ENCODE measurements around the gene KCNK16. TPM values are rescaled to one million over a fixed set of nuclear protein-coding genes. Genes with fewer than 3 reads are reported as not detected.

Gene KCNK16
- total RNA-seq, 1 donor from 2014 or later, result not detected

GRCh38 chr6:39344821-39345280, 22.3 kb upstream of the KCNK16 start:
- Histone ChIP-seq H4K20me1 (ENCODE audit: low read depth) (no peaks in the 10 kb centered on the region), H3K9ac (no peak overlapping the region), H3F3A (ENCODE audit: low read depth) (no peaks in the 10 kb centered on the region), H3K4me1 (peaks cover 3% of the 10 kb centered on the region), H3K9me3 (ENCODE audit: low read depth) (no peaks in the 10 kb centered on the region), H2AFZ (replicated peaks) (peak overlapping the region; percentile 34), H3K79me2 (ENCODE audit: low read depth) (no peaks in the 10 kb centered on the region), H3K36me3 (no peaks in the 10 kb centered on the region), H3K27ac (no peak overlapping the region), H3K27me3 (no peaks in the 10 kb centered on the region), H3K4me3 (no peak overlapping the region), H3K4me2 (no peak overlapping the region)
- Mint-ChIP-seq H3K27ac (no peak overlapping the region), H3K27me3 (ENCODE audit: insufficient read depth, low read depth) (no peaks in the 10 kb centered on the region), H3K4me3 (peak overlapping the region; percentile 31), H3K4me1 (peaks cover 19% of the 10 kb centered on the region), H3K36me3 (no peaks in the 10 kb centered on the region), H3K9me3 (no peaks in the 10 kb centered on the region)
- TF ChIP-seq EZH2phosphoT487 (IDR thresholded peaks at IDR 0.05) (no peak), EZH2 (IDR thresholded peaks at IDR 0.05) (no peak), CTCF (IDR thresholded peaks at IDR 0.05) (no peak)
- DNase-seq (ENCODE audit: low spot score), result no peak

DNA sequence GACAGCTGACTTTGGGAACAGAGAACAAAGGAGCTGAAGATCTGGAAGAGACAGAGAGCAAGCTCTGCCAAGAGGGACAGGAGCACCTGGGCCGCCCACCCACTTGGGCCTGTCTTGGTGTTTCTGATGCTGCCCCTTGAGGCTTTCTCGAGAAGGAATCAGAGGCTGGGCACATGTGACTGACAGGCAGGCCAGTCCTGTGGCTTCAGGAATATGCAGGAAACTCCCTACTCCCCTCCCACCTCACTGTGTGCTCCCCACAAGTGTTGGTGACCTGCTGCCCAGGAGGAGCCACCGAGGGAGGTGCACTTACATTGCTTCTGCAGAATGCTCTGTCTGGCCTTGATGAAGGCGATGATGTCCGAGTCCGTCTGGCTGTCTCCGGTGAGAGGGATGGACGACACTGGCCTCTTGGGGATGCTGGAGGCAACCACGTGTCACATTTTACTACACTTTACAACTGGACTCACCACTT, 20.9 kb upstream of the KCNK16 start:
- no peaks in the 10 kb centered on the region for H3K9me3 ChIP-seq (ENCODE audit: low read depth)
- H3K27me3 ChIP-seq, result no peaks in the 10 kb centered on the region
- peaks cover 27% of the 10 kb centered on the region for H3K4me1 Mint-ChIP-seq
- H3K27ac Mint-ChIP-seq, result peak overlapping the region; percentile 78
- peak overlapping the region; percentile 38 for H3K4me2 ChIP-seq
- H2AFZ ChIP-seq (replicated peaks), result no peak overlapping the region
- H3K36me3 Mint-ChIP-seq, result no peaks in the 10 kb centered on the region
- peaks cover 8% of the 10 kb centered on the region for H3K4me1 ChIP-seq
- no peak overlapping the region for H3K4me3 ChIP-seq
- DNase-seq (ENCODE audit: low spot score), result no peak
- H3K36me3 ChIP-seq, result no peaks in the 10 kb centered on the region
- TF ChIP-seq EZH2 (IDR thresholded peaks at IDR 0.05) (no peak), EZH2phosphoT487 (IDR thresholded peaks at IDR 0.05) (no peak), CTCF (IDR thresholded peaks at IDR 0.05) (no peak)
- H3K9me3 Mint-ChIP-seq, result no peaks in the 10 kb centered on the region
- no peaks in the 10 kb centered on the region for H4K20me1 ChIP-seq (ENCODE audit: low read depth)
- H3K27ac ChIP-seq, result no peak overlapping the region
- no peaks in the 10 kb centered on the region for H3F3A ChIP-seq (ENCODE audit: low read depth)
- no peaks in the 10 kb centered on the region for H3K79me2 ChIP-seq (ENCODE audit: low read depth)
- H3K9ac ChIP-seq, result no peak overlapping the region
- no peaks in the 10 kb centered on the region for H3K27me3 Mint-ChIP-seq (ENCODE audit: insufficient read depth, low read depth)
- H3K4me3 Mint-ChIP-seq, result no peak overlapping the region

- Histone ChIP-seq H3K27ac (no peak overlapping the region), H2AFZ (replicated peaks) (no peak overlapping the region), H3K9ac (no peak overlapping the region), H4K20me1 (ENCODE audit: low read depth) (no peaks in the 10 kb centered on the region), H3K9me3 (ENCODE audit: low read depth) (no peaks in the 10 kb centered on the region), H3K27me3 (no peaks in the 10 kb centered on the region), H3K4me2 (no peak overlapping the region), H3K36me3 (no peaks in the 10 kb centered on the region), H3F3A (ENCODE audit: low read depth) (no peaks in the 10 kb centered on the region), H3K4me3 (no peak overlapping the region), H3K79me2 (ENCODE audit: low read depth) (no peaks in the 10 kb centered on the region), H3K4me1 (peaks cover 8% of the 10 kb centered on the region)
- TF ChIP-seq CTCF (IDR thresholded peaks at IDR 0.05) (no peak), EZH2 (IDR thresholded peaks at IDR 0.05) (no peak), EZH2phosphoT487 (IDR thresholded peaks at IDR 0.05) (no peak)
- no peak overlapping the region for H3K4me3 Mint-ChIP-seq
- H3K4me1 Mint-ChIP-seq, result peaks cover 27% of the 10 kb centered on the region
- DNase-seq (ENCODE audit: low spot score), result no peak
- no peaks in the 10 kb centered on the region for H3K27me3 Mint-ChIP-seq (ENCODE audit: insufficient read depth, low read depth)
- no peaks in the 10 kb centered on the region for H3K9me3 Mint-ChIP-seq
- no peaks in the 10 kb centered on the region for H3K36me3 Mint-ChIP-seq
- peak overlapping the region; percentile 78 for H3K27ac Mint-ChIP-seq
Measured at GRCh38 chr6:39342692-39343395, 20.3 kb upstream of the KCNK16 start.

Data from neural progenitor cell (in vitro differentiated cells).